Jurkat, Clone E6-1 (cell line): ENCODE data around the gene RHOJ.
"Not testable (repeated sequence)": the region's sequence is repeated elsewhere in the genome, so short reads cannot be mapped to it uniquely, and the experiment has no call there.

ENCODE experiments used
- DNase-seq: peaks from one replicate; pipeline ENCODE4 v3.0.0-alpha.2; 2011; ENCODE audit warnings: low read depth, low spot score
- H3K4me3 ChIP-seq: 2 replicates; pipeline ENCODE4 v1.5.1; 2011; ENCODE audit warnings: mild to moderate bottlenecking, low read length, control low read depth, moderate library complexity

The RHOJ gene

GRCh38 chr14:63248211-63248610, 44.0 kb downstream of the RHOJ start:
- DNase-seq, result no peak
- no peak overlapping the region for H3K4me3 ChIP-seq

GRCh38 chr14:63249092-63249491, 44.8 kb downstream of the RHOJ start:
- no peak for DNase-seq
- no peak overlapping the region for H3K4me3 ChIP-seq

GRCh38 chr14:63257299-63257698, 53.1 kb downstream of the RHOJ start:
- no peak overlapping the region for H3K4me3 ChIP-seq
- DNase-seq, result no peak

- no peak for DNase-seq
- no peak overlapping the region for H3K4me3 ChIP-seq
Observed at GRCh38 chr14:63262446-63262845, 58.2 kb downstream of the RHOJ start.

- DNase-seq, result no peak
- no peak overlapping the region for H3K4me3 ChIP-seq
Observed at GRCh38 chr14:63266106-63266505, 61.9 kb downstream of the RHOJ start.

GRCh38 chr14:63267171-63267570, 62.9 kb downstream of the RHOJ start:
- no peak for DNase-seq
- H3K4me3 ChIP-seq, result no peak overlapping the region

GRCh38 chr14:63268771-63269170, 64.5 kb downstream of the RHOJ start:
- DNase-seq, result no peak
- H3K4me3 ChIP-seq, result no peak overlapping the region

- DNase-seq, result no peak
- no peak overlapping the region for H3K4me3 ChIP-seq
Observed at GRCh38 chr14:63269561-63270225, 65.5 kb downstream of the RHOJ start.

- no peak overlapping the region for H3K4me3 ChIP-seq
- no peak for DNase-seq
Observed at GRCh38 chr14:63273129-63273528, 68.9 kb downstream of the RHOJ start.

- H3K4me3 ChIP-seq, result no peak overlapping the region
- no peak for DNase-seq
Observed at GRCh38 chr14:63273717-63274655, 69.7 kb downstream of the RHOJ start.

- no peak overlapping the region for H3K4me3 ChIP-seq
- DNase-seq, result no peak
Observed at GRCh38 chr14:63275611-63276010, 71.4 kb downstream of the RHOJ start.

GRCh38 chr14:63276016-63276415, 71.8 kb downstream of the RHOJ start:
- DNase-seq, result no peak
- no peak overlapping the region for H3K4me3 ChIP-seq

- DNase-seq, result peak; percentile 42
- no peak overlapping the region for H3K4me3 ChIP-seq
Observed at GRCh38 chr14:63276492-63277342, 72.5 kb downstream of the RHOJ start.

GRCh38 chr14:63277591-63278183, 73.4 kb downstream of the RHOJ start:
- DNase-seq, result no peak
- no peak overlapping the region for H3K4me3 ChIP-seq

GRCh38 chr14:63279933-63280332, 75.7 kb downstream of the RHOJ start:
- not testable (repeated sequence) for H3K4me3 ChIP-seq, DNase-seq

- H3K4me3 ChIP-seq, result no peak overlapping the region
- no peak for DNase-seq
Observed at GRCh38 chr14:63282997-63283883, 79.0 kb downstream of the RHOJ start.

GRCh38 chr14:63283884-63284248, 79.6 kb downstream of the RHOJ start:
- DNase-seq, result no peak
- no peak overlapping the region for H3K4me3 ChIP-seq

GRCh38 chr14:63286071-63286470, 81.8 kb downstream of the RHOJ start:
- DNase-seq, result no peak
- H3K4me3 ChIP-seq, result no peak overlapping the region
